ENCODE data around the gene CABP2. TPM values are rescaled to one million over a fixed set of nuclear protein-coding genes. Genes with fewer than 3 reads are reported as not detected.

Gene CABP2
- total and polyA plus RNA-seq, 10 of the 15 experiments (the other 5 are each of a cell fraction or from before 2014, with no cell fraction given), result not detected

DNA sequence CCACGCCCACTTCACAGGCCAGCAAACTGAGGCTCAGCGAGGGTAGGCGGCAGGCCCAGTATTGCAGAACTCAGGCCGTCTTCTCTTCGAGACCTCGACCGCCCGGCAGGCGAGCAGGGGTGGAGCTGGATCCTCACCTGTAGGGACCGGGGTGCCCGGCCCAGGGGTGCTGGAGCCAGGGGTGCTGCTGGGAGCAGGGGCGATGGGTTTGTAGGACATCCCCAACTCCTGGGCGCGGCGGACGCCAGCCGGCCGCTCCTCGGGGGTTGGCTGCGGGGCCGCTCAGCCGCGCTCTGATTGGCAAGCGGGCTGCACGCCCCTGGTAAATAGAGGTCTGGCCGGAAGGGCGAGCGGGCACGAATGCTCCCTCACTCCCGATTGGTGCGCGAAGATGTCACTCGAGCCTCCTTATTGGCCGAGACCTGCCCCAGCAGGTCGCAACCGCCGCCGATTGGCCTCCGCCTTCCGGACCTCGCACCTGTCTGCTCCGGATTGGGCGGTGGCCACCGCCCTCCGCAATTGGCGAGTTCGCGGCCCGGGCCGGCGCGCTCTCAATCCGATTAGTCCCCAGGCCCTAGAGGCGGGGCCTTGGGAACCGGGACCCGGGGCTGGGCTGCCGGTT lies 15.3 kb downstream of the CABP2 start, which contains the start of gene CDK2AP2:
Gene CDK2AP2 (minus strand): TSS at position 299 of the 622 bp plus-strand sequence. CDS start 80 bp downstream, at position 219.
- intact Hi-C loops (cut with micrococcal nuclease; ENCODE audit: unreplicated experiment) (loop anchor here (2.0 to 5.0 kb wide), 5 partner anchors 21 to 151 kb away; partner anchors contain the start of gene PTPRCAP), in situ Hi-C loops (cut with MboI) (no loop called here)
- Histone ChIP-seq H3K27me3 (replicated peaks in 1 of 2; ENCODE audit: control insufficient read depth in 2 of 2, insufficient read depth in 2 of 2, low read length in 1 of 2) (no peaks in the 10 kb centered on the region; a peak in 1 of 4 replicates), H3K27ac (ENCODE audit: control insufficient read depth, insufficient read depth) (peak within 1 kb of the TSS; percentile 94), H3K36me3 (ENCODE audit: control insufficient read depth in 2 of 2, insufficient read depth in 2 of 2, low read length in 1 of 2) (no peaks in the 10 kb centered on the region), H3K79me2 (ENCODE audit: control insufficient read depth, insufficient read depth, low read length) (peaks cover 32% of the 10 kb centered on the region), H4K20me1 (ENCODE audit: control insufficient read depth, insufficient read depth) (no peaks in the 10 kb centered on the region), H3K4me1 (ENCODE audit: control insufficient read depth, insufficient read depth, low read length) (peaks cover 27% of the 10 kb centered on the region), H3K9ac (ENCODE audit: control insufficient read depth, insufficient read depth, low read length) (peak within 1 kb of the TSS; percentile 79), H3K4me2 (ENCODE audit: control insufficient read depth, insufficient read depth) (peak within 1 kb of the TSS; percentile 99), H3K9me3 (replicated peaks; ENCODE audit: control insufficient read depth, insufficient read depth, low read length) (no peaks in the 10 kb centered on the region), H3K4me3 (peak within 1 kb of the TSS; percentile 82), H2AFZ (ENCODE audit: control insufficient read depth, low read depth, low read length) (peak within 1 kb of the TSS; percentile 99)
- SMC1A ChIA-PET (ENCODE audit: uncharacterized antibody, unreplicated experiment), result interaction anchor here (0.8 kb wide), 1 partner anchor 106 kb away, joined by 4 read pairs; the partner anchor contains the start of gene PPP1CA
- DNase-seq (ENCODE audit: low read depth, low spot score) (peak; percentile 99), FAIRE-seq (peak; percentile 89), ATAC-seq (peak; percentile 86)
- WGBS (ENCODE audit: insufficient coverage, insufficient replicate concordance, low lambda C conversion rate, missing lambda C conversion rate), result under 1% methylated on average over 56 of the region's 57 CpGs
- CTCF ChIA-PET, result interaction anchor here (0.5 to 1.5 kb wide), 5 partner anchors 70 to 122 kb away, joined by 3 to 7 read pairs (median 3); partner anchors contain the start of genes PPP1CA, PTPRCAP and RAD9A
- POLR2A ChIA-PET, result interaction anchor here (1.2 kb wide), 1 partner anchor 70 kb away, joined by 4 read pairs; the partner anchor contains the start of gene PTPRCAP
- no TSS peak for BruUV-seq (replicated peaks)
- RAD21 ChIA-PET (ENCODE audit: unreplicated experiment), result interaction anchor here (1.1 to 1.2 kb wide), 5 partner anchors 40 to 151 kb away, joined by 3 to 5 read pairs (median 4); partner anchors contain the start of genes PPP1CA, RAD9A and TBC1D10C
- no peak for TF ChIP-seq RUNX3 (IDR thresholded peaks at IDR 0.05; ENCODE audit: low read length)
- TF ChIP-seq KAT2A (conservative IDR thresholded peaks at IDR 0.05; ENCODE audit: control insufficient read depth, low read depth, low read length), result no peak
- TF ChIP-seq TCF3 (IDR thresholded peaks at IDR 0.05; ENCODE audit: borderline replicate concordance, insufficient read depth, low read depth, low read length), result 0 out of 2 replicates have a peak, but pooled peaks have one; percentile 18
- no peak for TF ChIP-seq RBBP5 (conservative IDR thresholded peaks at IDR 0.05)
- TF ChIP-seq, protein P1, sequence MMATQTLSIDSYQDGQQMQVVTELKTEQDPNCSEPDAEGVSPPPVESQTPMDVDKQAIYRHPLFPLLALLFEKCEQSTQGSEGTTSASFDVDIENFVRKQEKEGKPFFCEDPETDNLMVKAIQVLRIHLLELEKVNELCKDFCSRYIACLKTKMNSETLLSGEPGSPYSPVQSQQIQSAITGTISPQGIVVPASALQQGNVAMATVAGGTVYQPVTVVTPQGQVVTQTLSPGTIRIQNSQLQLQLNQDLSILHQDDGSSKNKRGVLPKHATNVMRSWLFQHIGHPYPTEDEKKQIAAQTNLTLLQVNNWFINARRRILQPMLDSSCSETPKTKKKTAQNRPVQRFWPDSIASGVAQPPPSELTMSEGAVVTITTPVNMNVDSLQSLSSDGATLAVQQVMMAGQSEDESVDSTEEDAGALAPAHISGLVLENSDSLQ (IDR thresholded peaks at IDR 0.05), result peak; percentile 99
- no peak for TF ChIP-seq TCF7 (IDR thresholded peaks at IDR 0.05; ENCODE audit: borderline replicate concordance)
- TF ChIP-seq HDGF (IDR thresholded peaks at IDR 0.05), result 0 out of 2 replicates have a peak, but pooled peaks have one; percentile 65
- TF ChIP-seq MYC (IDR thresholded peaks at IDR 0.05; ENCODE audit: insufficient read depth, insufficient read length, insufficient replicate concordance, low read length, severe bottlenecking), result peak; percentile 74
- TF ChIP-seq IKZF2 (IDR thresholded peaks at IDR 0.05), result no peak
- TF ChIP-seq ZBED1 (IDR thresholded peaks at IDR 0.05; ENCODE audit: borderline replicate concordance), result no peak
- TF ChIP-seq CHD1 (IDR thresholded peaks at IDR 0.05; ENCODE audit: low read depth, low read length), result no peak
- TF ChIP-seq NR2F1 (conservative IDR thresholded peaks at IDR 0.05), result 0 out of 2 replicates have a peak, but pooled peaks have one; percentile 13
- no peak for TF ChIP-seq NBN (IDR thresholded peaks at IDR 0.05)
- TF ChIP-seq, protein P2, sequence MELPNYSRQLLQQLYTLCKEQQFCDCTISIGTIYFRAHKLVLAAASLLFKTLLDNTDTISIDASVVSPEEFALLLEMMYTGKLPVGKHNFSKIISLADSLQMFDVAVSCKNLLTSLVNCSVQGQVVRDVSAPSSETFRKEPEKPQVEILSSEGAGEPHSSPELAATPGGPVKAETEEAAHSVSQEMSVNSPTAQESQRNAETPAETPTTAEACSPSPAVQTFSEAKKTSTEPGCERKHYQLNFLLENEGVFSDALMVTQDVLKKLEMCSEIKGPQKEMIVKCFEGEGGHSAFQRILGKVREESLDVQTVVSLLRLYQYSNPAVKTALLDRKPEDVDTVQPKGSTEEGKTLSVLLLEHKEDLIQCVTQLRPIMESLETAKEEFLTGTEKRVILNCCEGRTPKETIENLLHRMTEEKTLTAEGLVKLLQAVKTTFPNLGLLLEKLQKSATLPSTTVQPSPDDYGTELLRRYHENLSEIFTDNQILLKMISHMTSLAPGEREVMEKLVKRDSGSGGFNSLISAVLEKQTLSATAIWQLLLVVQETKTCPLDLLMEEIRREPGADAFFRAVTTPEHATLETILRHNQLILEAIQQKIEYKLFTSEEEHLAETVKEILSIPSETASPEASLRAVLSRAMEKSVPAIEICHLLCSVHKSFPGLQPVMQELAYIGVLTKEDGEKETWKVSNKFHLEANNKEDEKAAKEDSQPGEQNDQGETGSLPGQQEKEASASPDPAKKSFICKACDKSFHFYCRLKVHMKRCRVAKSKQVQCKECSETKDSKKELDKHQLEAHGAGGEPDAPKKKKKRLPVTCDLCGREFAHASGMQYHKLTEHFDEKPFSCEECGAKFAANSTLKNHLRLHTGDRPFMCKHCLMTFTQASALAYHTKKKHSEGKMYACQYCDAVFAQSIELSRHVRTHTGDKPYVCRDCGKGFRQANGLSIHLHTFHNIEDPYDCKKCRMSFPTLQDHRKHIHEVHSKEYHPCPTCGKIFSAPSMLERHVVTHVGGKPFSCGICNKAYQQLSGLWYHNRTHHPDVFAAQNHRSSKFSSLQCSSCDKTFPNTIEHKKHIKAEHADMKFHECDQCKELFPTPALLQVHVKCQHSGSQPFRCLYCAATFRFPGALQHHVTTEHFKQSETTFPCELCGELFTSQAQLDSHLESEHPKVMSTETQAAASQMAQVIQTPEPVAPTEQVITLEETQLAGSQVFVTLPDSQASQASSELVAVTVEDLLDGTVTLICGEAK (IDR thresholded peaks at IDR 0.05; ENCODE audit: borderline replicate concordance), result peak; percentile 66; the same call in 1 of the 2 replicates
- peak; percentile 65 for TF ChIP-seq KLF5 (IDR thresholded peaks at IDR 0.05; ENCODE audit: partially characterized antibody)
- TF ChIP-seq LARP7 (IDR thresholded peaks at IDR 0.05), result 0 out of 2 replicates have a peak, but pooled peaks have one; percentile 21
- TF ChIP-seq POU2F2 (IDR thresholded peaks at IDR 0.05; ENCODE audit: borderline replicate concordance, low read depth, low read length), result no peak
- peak; percentile 100 for TF ChIP-seq NFYB (IDR thresholded peaks at IDR 0.05; ENCODE audit: insufficient read depth, low read depth, low read length)
- TF ChIP-seq CHD2 (IDR thresholded peaks at IDR 0.05; ENCODE audit: borderline replicate concordance, low read depth, low read length), result peak; percentile 97
- TF ChIP-seq FOS (IDR thresholded peaks at IDR 0.05; ENCODE audit: borderline replicate concordance, extremely low read depth, insufficient read length), result peak; percentile 99
- TF ChIP-seq FOXK2 (IDR thresholded peaks at IDR 0.05), result peak; percentile 70
